Measurements from ENCODE around the gene NAT9. TPM values are rescaled to one million over a fixed set of nuclear protein-coding genes. Genes with fewer than 3 reads are reported as not detected.

The NAT9 gene
- total and polyA plus RNA-seq, 4 experiments from 2014 or later = 11.9 to 70.3 (median 39.6) TPM

DNA sequence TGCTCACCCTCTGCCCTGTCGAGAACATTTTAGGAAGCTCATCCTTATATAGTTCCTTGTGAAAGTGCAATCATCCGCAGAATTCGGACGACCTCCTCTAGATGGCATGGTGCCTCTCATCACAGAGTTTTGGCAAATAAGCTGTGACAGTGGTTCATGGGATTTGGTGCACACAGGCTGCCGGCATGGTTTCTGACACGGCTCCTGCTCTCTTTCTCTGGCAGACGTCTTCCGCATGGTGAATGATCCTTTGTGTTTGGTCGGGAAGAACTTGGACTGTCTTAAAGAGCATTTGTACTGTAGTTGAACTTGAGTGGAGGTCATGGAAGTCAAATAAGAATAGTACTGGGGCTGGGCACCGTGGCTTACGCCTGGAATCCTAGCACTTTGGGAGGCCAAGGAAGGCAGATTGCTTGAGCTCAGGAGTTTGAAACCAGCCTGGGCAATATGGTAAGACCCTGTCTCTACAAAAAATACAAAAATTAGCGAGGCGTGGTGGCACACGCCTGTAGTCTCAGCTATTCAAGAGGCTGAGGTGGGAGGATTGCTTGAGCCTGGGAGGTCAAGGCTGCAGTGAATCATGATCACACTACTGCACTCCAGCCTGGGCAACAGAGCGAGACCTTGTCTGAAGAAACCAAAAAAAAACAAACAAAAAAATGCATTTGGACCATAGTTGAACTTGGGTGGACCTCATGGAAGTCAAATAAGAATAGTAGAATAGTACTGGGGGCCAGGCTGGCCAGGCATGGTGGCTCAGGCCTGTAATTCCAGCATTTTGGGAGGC lies 34.7 kb upstream of the NAT9 start:
- H3K36me3 Mint-ChIP-seq = peaks cover 37 to 52% of the 10 kb centered on the region in 2 donors
- H3K4me3 Mint-ChIP-seq = no peak overlapping the region
- no peak for DNase-seq
- no peaks in the 10 kb centered on the region for H3K27me3 Mint-ChIP-seq
- H3K4me3 ChIP-seq (ENCODE audit: low read length in 2 of 2) = no peak overlapping the region
- H3K4me1 Mint-ChIP-seq = peaks cover 0 to 4% (median 2%) of the 10 kb centered on the region in 4 donors
- no peaks in the 10 kb centered on the region for H3K9me3 Mint-ChIP-seq
- CTCF ChIA-PET (ENCODE audit: partially characterized antibody) = interaction anchor here (5.5 kb wide), 1 partner anchor 20 kb away, joined by 27 read pairs; no protein-coding TSS in a partner anchor
- H3K36me3 ChIP-seq (ENCODE audit: insufficient read depth, low read length) = peaks cover 23% of the 10 kb centered on the region
- intact Hi-C loops (cut with micrococcal nuclease) = no loop called here
- no peaks in the 10 kb centered on the region for H3K4me1 ChIP-seq (ENCODE audit: insufficient read depth, low read length)
- H3K27me3 ChIP-seq (ENCODE audit: insufficient read depth, low read length) = no peaks in the 10 kb centered on the region
- H3K27ac ChIP-seq (ENCODE audit: low read depth, low read length) = no peak overlapping the region
- POLR2A ChIA-PET (ENCODE audit: partially characterized antibody) = no interaction called here
- no peak overlapping the region for H3K27ac Mint-ChIP-seq
- no peaks in the 10 kb centered on the region for H3K9me3 ChIP-seq (ENCODE audit: control insufficient read depth in 1 of 2, low read length in 2 of 2)

- CTCF ChIA-PET (ENCODE audit: partially characterized antibody) = interaction anchor here (5.5 kb wide), 1 partner anchor 18 kb away, joined by 27 read pairs; no protein-coding TSS in a partner anchor
- H3K36me3 Mint-ChIP-seq = peaks cover 31 to 51% of the 10 kb centered on the region in 2 donors
- POLR2A ChIA-PET (ENCODE audit: partially characterized antibody) = no interaction called here
- Histone ChIP-seq H3K36me3 (ENCODE audit: insufficient read depth, low read length) (peaks cover 29% of the 10 kb centered on the region), H3K4me1 (ENCODE audit: insufficient read depth, low read length) (no peaks in the 10 kb centered on the region), H3K27me3 (ENCODE audit: insufficient read depth, low read length) (no peaks in the 10 kb centered on the region), H3K4me3 (ENCODE audit: low read length in 2 of 2) (no peak overlapping the region), H3K27ac (ENCODE audit: low read depth, low read length) (no peak overlapping the region), H3K9me3 (ENCODE audit: control insufficient read depth in 1 of 2, low read length in 2 of 2) (no peaks in the 10 kb centered on the region)
- H3K4me3 Mint-ChIP-seq = no peak overlapping the region
- H3K27ac Mint-ChIP-seq = no peak overlapping the region
- no peak for DNase-seq
- no peaks in the 10 kb centered on the region for H3K27me3 Mint-ChIP-seq
- H3K4me1 Mint-ChIP-seq = peaks cover 0 to 4% (median under 1%) of the 10 kb centered on the region in 4 donors
- intact Hi-C loops (cut with micrococcal nuclease) = no loop called here
- no peaks in the 10 kb centered on the region for H3K9me3 Mint-ChIP-seq
These were observed 32.7 kb upstream of the NAT9 start for GRCh38 chr17:74808714-74809430.

- Mint-ChIP-seq H3K27ac (peak overlapping the region in 2 of 7 donors; percentile 8 to 59), H3K27me3 (no peaks in the 10 kb centered on the region), H3K4me3 (no peak overlapping the region), H3K9me3 (no peaks in the 10 kb centered on the region), H3K36me3 (peaks cover 31 to 51% of the 10 kb centered on the region in 2 donors), H3K4me1 (peaks cover 0 to 4% (median under 1%) of the 10 kb centered on the region in 4 donors)
- no peak overlapping the region for H3K27ac ChIP-seq (ENCODE audit: low read depth, low read length)
- intact Hi-C loops (cut with micrococcal nuclease) = no loop called here
- no peak for DNase-seq
- H3K36me3 ChIP-seq (ENCODE audit: insufficient read depth, low read length) = peaks cover 25% of the 10 kb centered on the region
- POLR2A ChIA-PET (ENCODE audit: partially characterized antibody) = no interaction called here
- H3K27me3 ChIP-seq (ENCODE audit: insufficient read depth, low read length) = no peaks in the 10 kb centered on the region
- no peaks in the 10 kb centered on the region for H3K9me3 ChIP-seq (ENCODE audit: control insufficient read depth in 1 of 2, low read length in 2 of 2)
- no peak overlapping the region for H3K4me3 ChIP-seq (ENCODE audit: low read length in 2 of 2)
- no peaks in the 10 kb centered on the region for H3K4me1 ChIP-seq (ENCODE audit: insufficient read depth, low read length)
- CTCF ChIA-PET (ENCODE audit: partially characterized antibody) = interaction anchor here (0.8 to 5.5 kb wide), 2 partner anchors 17 to 150 kb away, joined by 4 to 27 read pairs; no protein-coding TSS in a partner anchor
These were observed 31.8 kb upstream of the NAT9 start for GRCh38 chr17:74807925-74808324.

DNA sequence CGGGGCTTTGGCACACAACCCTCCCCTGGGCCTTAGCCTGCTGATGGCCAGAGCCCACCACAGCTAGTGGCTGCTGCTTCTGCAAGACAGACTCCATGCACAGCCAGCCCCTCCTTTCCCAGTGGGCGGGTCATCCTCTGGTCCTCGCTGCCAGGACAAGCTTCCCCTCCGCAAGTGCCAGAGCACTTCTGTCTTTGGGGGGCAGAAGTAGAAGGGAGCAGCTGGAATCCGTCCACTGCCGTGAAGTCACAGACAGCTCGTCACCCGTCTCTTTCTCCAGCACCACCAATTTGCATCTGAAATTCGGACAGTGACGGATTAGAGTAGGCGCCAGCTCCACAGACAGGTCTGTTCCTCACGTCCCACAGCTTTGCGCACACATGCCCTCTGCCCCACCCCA lies 31.3 kb upstream of the NAT9 start:
- H3K4me1 ChIP-seq (ENCODE audit: insufficient read depth, low read length) = no peaks in the 10 kb centered on the region
- H3K27me3 Mint-ChIP-seq = no peaks in the 10 kb centered on the region
- H3K4me1 Mint-ChIP-seq = peaks cover 0 to 4% (median 1%) of the 10 kb centered on the region in 4 donors
- no peak overlapping the region for H3K27ac ChIP-seq (ENCODE audit: low read depth, low read length)
- no peak for DNase-seq
- CTCF ChIA-PET (ENCODE audit: partially characterized antibody) = interaction anchor here (0.8 to 5.5 kb wide), 2 partner anchors 16 to 150 kb away, joined by 4 to 27 read pairs; no protein-coding TSS in a partner anchor
- H3K27ac Mint-ChIP-seq = peak overlapping the region in 2 of 7 donors; percentile 8 to 10
- POLR2A ChIA-PET (ENCODE audit: partially characterized antibody) = no interaction called here
- H3K4me3 Mint-ChIP-seq = no peak overlapping the region
- peaks cover 29 to 50% of the 10 kb centered on the region in 2 donors for H3K36me3 Mint-ChIP-seq
- no peaks in the 10 kb centered on the region for H3K27me3 ChIP-seq (ENCODE audit: insufficient read depth, low read length)
- H3K9me3 ChIP-seq (ENCODE audit: control insufficient read depth in 1 of 2, low read length in 2 of 2) = no peaks in the 10 kb centered on the region
- intact Hi-C loops (cut with micrococcal nuclease) = no loop called here
- no peak overlapping the region for H3K4me3 ChIP-seq (ENCODE audit: low read length in 2 of 2)
- no peaks in the 10 kb centered on the region for H3K9me3 Mint-ChIP-seq
- H3K36me3 ChIP-seq (ENCODE audit: insufficient read depth, low read length) = peaks cover 21% of the 10 kb centered on the region

- Histone ChIP-seq H3K4me3 (ENCODE audit: low read length in 2 of 2) (no peak overlapping the region), H3K27ac (ENCODE audit: low read depth, low read length) (no peak overlapping the region), H3K27me3 (ENCODE audit: insufficient read depth, low read length) (no peaks in the 10 kb centered on the region), H3K36me3 (ENCODE audit: insufficient read depth, low read length) (peaks cover 32% of the 10 kb centered on the region), H3K9me3 (ENCODE audit: control insufficient read depth in 1 of 2, low read length in 2 of 2) (no peaks in the 10 kb centered on the region), H3K4me1 (ENCODE audit: insufficient read depth, low read length) (no peaks in the 10 kb centered on the region)
- Mint-ChIP-seq H3K27me3 (no peaks in the 10 kb centered on the region), H3K36me3 (peaks cover 30 to 58% of the 10 kb centered on the region in 2 donors), H3K4me1 (peaks cover 0 to 4% (median 1%) of the 10 kb centered on the region in 4 donors), H3K27ac (no peak overlapping the region), H3K4me3 (no peak overlapping the region), H3K9me3 (no peaks in the 10 kb centered on the region)
- DNase-seq = no peak
- intact Hi-C loops (cut with micrococcal nuclease) = no loop called here
- POLR2A ChIA-PET (ENCODE audit: partially characterized antibody) = no interaction called here
- CTCF ChIA-PET (ENCODE audit: partially characterized antibody) = interaction anchor here (3.3 kb wide), 1 partner anchor 15 kb away, joined by 14 read pairs; no protein-coding TSS in a partner anchor
These were observed 30.2 kb upstream of the NAT9 start for GRCh38 chr17:74806334-74806733.

- H3K9me3 Mint-ChIP-seq = no peaks in the 10 kb centered on the region
- ChIA-PET CTCF (ENCODE audit: partially characterized antibody) (interaction anchor here (0.8 to 3.3 kb wide), 2 partner anchors 14 to 53 kb away, joined by 4 to 14 read pairs; no protein-coding TSS in a partner anchor), POLR2A (ENCODE audit: partially characterized antibody) (no interaction called here)
- no peaks in the 10 kb centered on the region for H3K9me3 ChIP-seq (ENCODE audit: control insufficient read depth in 1 of 2, low read length in 2 of 2)
- H3K27me3 Mint-ChIP-seq = no peaks in the 10 kb centered on the region
- no peaks in the 10 kb centered on the region for H3K27me3 ChIP-seq (ENCODE audit: insufficient read depth, low read length)
- peaks cover 35% of the 10 kb centered on the region for H3K36me3 ChIP-seq (ENCODE audit: insufficient read depth, low read length)
- H3K36me3 Mint-ChIP-seq = peaks cover 31 to 55% of the 10 kb centered on the region in 2 donors
- H3K4me3 ChIP-seq (ENCODE audit: low read length in 2 of 2) = no peak overlapping the region
- intact Hi-C loops (cut with micrococcal nuclease) = no loop called here
- H3K4me3 Mint-ChIP-seq = no peak overlapping the region
- no peak overlapping the region for H3K27ac ChIP-seq (ENCODE audit: low read depth, low read length)
- H3K27ac Mint-ChIP-seq = no peak overlapping the region
- no peak for DNase-seq
- H3K4me1 ChIP-seq (ENCODE audit: insufficient read depth, low read length) = no peaks in the 10 kb centered on the region
- peaks cover 0 to 4% (median under 1%) of the 10 kb centered on the region in 4 donors for H3K4me1 Mint-ChIP-seq
These were observed 29.4 kb upstream of the NAT9 start for GRCh38 chr17:74805591-74805991.

DNA sequence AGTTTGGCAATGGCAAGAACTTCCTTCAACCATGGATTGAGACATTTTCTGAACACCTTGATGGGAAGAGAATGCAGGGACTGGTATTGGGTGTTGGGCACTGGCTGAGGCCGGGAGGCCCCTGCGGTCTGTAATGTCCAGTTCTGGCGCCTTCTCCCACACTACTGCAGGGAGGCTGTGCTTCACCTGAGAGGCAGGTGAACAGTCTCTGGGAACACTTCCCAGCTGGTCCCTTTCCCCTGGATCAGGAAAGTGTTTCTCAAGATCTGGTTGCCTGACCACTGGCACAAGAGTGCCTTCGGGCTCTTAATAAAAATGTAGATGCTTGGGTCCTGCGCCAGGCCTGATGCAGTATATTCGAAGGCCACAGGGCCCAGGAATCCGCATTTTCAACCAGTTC lies 28.5 kb upstream of the NAT9 start:
- H3K36me3 Mint-ChIP-seq = peaks cover 35 to 56% of the 10 kb centered on the region in 2 donors
- CTCF ChIA-PET (ENCODE audit: partially characterized antibody) = interaction anchor here (3.3 kb wide), 1 partner anchor 13 kb away, joined by 14 read pairs; no protein-coding TSS in a partner anchor

More for the DNA sequence above, 28.5 kb upstream of the NAT9 start:
- H3K9me3 Mint-ChIP-seq = no peaks in the 10 kb centered on the region
- DNase-seq = no peak
- no peak overlapping the region for H3K4me3 Mint-ChIP-seq
- H3K4me1 ChIP-seq (ENCODE audit: insufficient read depth, low read length) = no peaks in the 10 kb centered on the region
- H3K27ac ChIP-seq (ENCODE audit: low read depth, low read length) = no peak overlapping the region
- POLR2A ChIA-PET (ENCODE audit: partially characterized antibody) = no interaction called here
- peaks cover 0 to 1% (median 0%) of the 10 kb centered on the region in 4 donors for H3K4me1 Mint-ChIP-seq
- H3K27ac Mint-ChIP-seq = no peak overlapping the region
- H3K9me3 ChIP-seq (ENCODE audit: control insufficient read depth in 1 of 2, low read length in 2 of 2) = no peaks in the 10 kb centered on the region
- no peak overlapping the region for H3K4me3 ChIP-seq (ENCODE audit: low read length in 2 of 2)
- intact Hi-C loops (cut with micrococcal nuclease) = no loop called here
- H3K27me3 Mint-ChIP-seq = no peaks in the 10 kb centered on the region
- peaks cover 39% of the 10 kb centered on the region for H3K36me3 ChIP-seq (ENCODE audit: insufficient read depth, low read length)
- H3K27me3 ChIP-seq (ENCODE audit: insufficient read depth, low read length) = no peaks in the 10 kb centered on the region
